ENCODE measurements around the gene EPC2.

- TF ChIP-seq CTCF (IDR thresholded peaks at IDR 0.05; ENCODE audit: low read depth, low read length, poor library complexity, severe bottlenecking) (no peak), EZH2phosphoT487 (IDR thresholded peaks at IDR 0.05; ENCODE audit: borderline replicate concordance, low read length) (no peak)
These were observed 174.6 kb downstream of the EPC2 start for GRCh38 chr2:148819019-148819585.
